UCSD-AML1 (cell line): ENCODE data around the gene ARFRP1.
"Not testable (repeated sequence)": the region's sequence is repeated elsewhere in the genome, so short reads cannot be mapped to it uniquely, and the experiment has no call there.

Experiments used
- DNase-seq: peaks from one replicate; lab custom pipeline; 2025; ENCODE audit not compliant: unreplicated experiment; lab: John Stamatoyannopoulos, UW

The ARFRP1 gene

GRCh38 chr20:63733117-63733516 lies 25.3 kb upstream of the ARFRP1 start:
- no peak for DNase-seq

- DNase-seq, result no peak
Observed at GRCh38 chr20:63732118-63733095, 24.6 kb upstream of the ARFRP1 start.

- DNase-seq, result no peak
Observed at GRCh38 chr20:63731410-63731809, 23.6 kb upstream of the ARFRP1 start.

- DNase-seq, result not testable (repeated sequence)
Observed at GRCh38 chr20:63730189-63730733, 22.5 kb upstream of the ARFRP1 start.

GRCh38 chr20:63722967-63723622 lies 15.3 kb upstream of the ARFRP1 start:
- not testable (repeated sequence) for DNase-seq

GRCh38 chr20:63718996-63719395 lies 11.2 kb upstream of the ARFRP1 start:
- no peak for DNase-seq

GRCh38 chr20:63714858-63715257 lies 7.1 kb upstream of the ARFRP1 start:
- DNase-seq, result no peak

GRCh38 chr20:63712191-63712590 lies 4.4 kb upstream of the ARFRP1 start:
- DNase-seq, result no peak

- no peak for DNase-seq
Observed at GRCh38 chr20:63711085-63711645, 3.4 kb upstream of the ARFRP1 start.

- no peak for DNase-seq
Observed at GRCh38 chr20:63709149-63709527, 1.4 kb upstream of the ARFRP1 start.

GRCh38 chr20:63708301-63709148 lies 749 bp upstream of the ARFRP1 start:
- no peak for DNase-seq

GRCh38 chr20:63706852-63707557 lies 771 bp downstream of the ARFRP1 start:
- peak; percentile 56 for DNase-seq

- DNase-seq, result no peak
Observed at GRCh38 chr20:63706027-63706695, 1.6 kb downstream of the ARFRP1 start.

GRCh38 chr20:63705232-63706026 lies 2.3 kb downstream of the ARFRP1 start:
- DNase-seq, result no peak

GRCh38 chr20:63704749-63705117 lies 3.0 kb downstream of the ARFRP1 start:
- DNase-seq, result no peak

- no peak for DNase-seq
Observed at GRCh38 chr20:63703976-63704748, 3.6 kb downstream of the ARFRP1 start.

- DNase-seq, result no peak
Observed at GRCh38 chr20:63703471-63703975, 4.3 kb downstream of the ARFRP1 start.
